ENCODE results near the gene TMOD1. TPM values are rescaled to one million over a fixed set of nuclear protein-coding genes. Genes with fewer than 3 reads are reported as not detected.
"Not testable (repeated sequence)": the region's sequence is repeated elsewhere in the genome, so short reads cannot be mapped to it uniquely, and the experiment has no call there.

TMOD1 gene
- total RNA-seq (10 to 100 TPM; 37.1 to 76.9 (median 64.0) TPM), polyA plus RNA-seq (10 to 100 TPM; 56.8 to 77.2 TPM)
- long read RNA-seq, donor 1, transcript TMOD1-201 (10 exons, 3,343 nt), result major isoform, 67 of 280 reads
- long read RNA-seq, donor 1, partial matches to known transcripts, result 177 of 280 reads
- long read RNA-seq, donor 1, other reads (novel, unspliced or antisense), result 34 of 280 reads
- long read RNA-seq, donor 2, partial matches to known transcripts, result 0 of 9 reads
- long read RNA-seq, donor 2, other reads (novel, unspliced or antisense), result 8 of 9 reads
- long read RNA-seq, donor 3, transcript TMOD1-201 (10 exons, 3,343 nt), result major isoform, 45 of 90 reads
- long read RNA-seq, donor 3, partial matches to known transcripts, result 29 of 90 reads
- long read RNA-seq, donor 3, other reads (novel, unspliced or antisense), result 16 of 90 reads

GRCh38 chr9:97501177-97501971 lies at the start of gene TMOD1:
TMOD1 (plus strand) TSS chr9:97501666; CDS start chr9:97524189, 22,523 bp downstream.
- intact Hi-C loops (cut with DNase I), result loop anchor here in 3 of 4 donors (5.0 kb wide), 2 partner anchors 56 to 96 kb away; no protein-coding TSS in a partner anchor
- peak within 1 kb of the TSS; percentile 93 for H3K4me3 ChIP-seq
- H3K9me3 ChIP-seq, result no peaks in the 10 kb centered on the region
- WGBS, 3 donors, result 1% methylated on average over 30 to 85 of the region's 87 CpGs
- TF ChIP-seq EP300 (IDR thresholded peaks at IDR 0.05) (no peak), POLR2A (IDR thresholded peaks at IDR 0.05) (peak; percentile 8)
- TF ChIP-seq, protein P1, sequence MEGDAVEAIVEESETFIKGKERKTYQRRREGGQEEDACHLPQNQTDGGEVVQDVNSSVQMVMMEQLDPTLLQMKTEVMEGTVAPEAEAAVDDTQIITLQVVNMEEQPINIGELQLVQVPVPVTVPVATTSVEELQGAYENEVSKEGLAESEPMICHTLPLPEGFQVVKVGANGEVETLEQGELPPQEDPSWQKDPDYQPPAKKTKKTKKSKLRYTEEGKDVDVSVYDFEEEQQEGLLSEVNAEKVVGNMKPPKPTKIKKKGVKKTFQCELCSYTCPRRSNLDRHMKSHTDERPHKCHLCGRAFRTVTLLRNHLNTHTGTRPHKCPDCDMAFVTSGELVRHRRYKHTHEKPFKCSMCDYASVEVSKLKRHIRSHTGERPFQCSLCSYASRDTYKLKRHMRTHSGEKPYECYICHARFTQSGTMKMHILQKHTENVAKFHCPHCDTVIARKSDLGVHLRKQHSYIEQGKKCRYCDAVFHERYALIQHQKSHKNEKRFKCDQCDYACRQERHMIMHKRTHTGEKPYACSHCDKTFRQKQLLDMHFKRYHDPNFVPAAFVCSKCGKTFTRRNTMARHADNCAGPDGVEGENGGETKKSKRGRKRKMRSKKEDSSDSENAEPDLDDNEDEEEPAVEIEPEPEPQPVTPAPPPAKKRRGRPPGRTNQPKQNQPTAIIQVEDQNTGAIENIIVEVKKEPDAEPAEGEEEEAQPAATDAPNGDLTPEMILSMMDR (IDR thresholded peaks at IDR 0.05), result no peak
- peak; percentile 76 to 84 (median 80) for DNase-seq
- peaks cover 14% of the 10 kb centered on the region for H3K4me1 ChIP-seq (ENCODE audit: insufficient read depth)
- H3K27ac ChIP-seq, result peak within 1 kb of the TSS; percentile 72 to 80
- H3K27me3 ChIP-seq, result no peaks in the 10 kb centered on the region
- H3K36me3 ChIP-seq, result no peaks in the 10 kb centered on the region

DNA sequence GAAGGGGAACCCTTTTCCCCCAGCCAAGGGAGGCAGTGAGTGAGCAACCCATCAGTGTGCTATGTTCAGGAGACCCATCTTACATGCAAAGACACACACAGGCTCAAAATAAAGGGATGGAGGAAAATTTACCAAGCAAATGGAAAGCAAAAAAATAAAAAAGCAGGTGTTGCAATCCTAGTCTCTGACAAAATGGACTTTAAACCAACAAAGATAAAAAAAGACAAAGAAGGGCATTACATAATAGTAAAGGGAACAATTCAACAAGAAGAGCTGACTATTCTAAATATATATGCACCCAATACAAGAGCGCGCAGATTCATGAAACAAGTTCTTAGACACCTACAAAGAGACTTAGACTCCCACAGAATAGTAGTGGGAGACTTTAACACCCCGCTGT lies 47.9 kb upstream of the TMOD1 start:
- H3K9me3 ChIP-seq; intact Hi-C loops (cut with DNase I); DNase-seq; H3K4me3 ChIP-seq; H3K36me3 ChIP-seq; H3K27ac ChIP-seq; H3K27me3 ChIP-seq; H3K4me1 ChIP-seq (ENCODE audit: insufficient read depth): not testable (repeated sequence)
- 95 to 99% (median 98%) methylated on average over 3 of the region's 3 CpGs for WGBS, 3 donors

DNA sequence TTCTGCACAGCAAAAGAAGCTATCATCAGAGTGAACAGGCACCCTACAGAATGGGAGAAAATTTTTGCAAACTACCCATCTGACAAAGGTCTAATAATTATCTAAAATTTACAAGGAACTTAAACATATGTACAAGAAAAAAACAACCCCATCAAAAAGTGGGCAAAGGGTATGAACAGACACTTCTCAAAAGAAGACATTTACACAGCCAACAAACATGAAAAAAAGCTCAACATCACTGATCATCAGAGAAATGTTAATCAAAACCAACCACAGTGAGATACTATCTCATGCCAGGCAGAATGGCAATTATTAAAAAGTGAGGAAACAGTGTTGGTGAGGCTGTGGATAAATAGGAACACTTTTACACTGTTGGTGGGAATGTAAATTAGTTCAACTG lies 44.6 kb upstream of the TMOD1 start:
- H3K4me3 ChIP-seq; H3K4me1 ChIP-seq (ENCODE audit: insufficient read depth); H3K36me3 ChIP-seq; intact Hi-C loops (cut with DNase I); H3K9me3 ChIP-seq; H3K27ac ChIP-seq; H3K27me3 ChIP-seq; DNase-seq: not testable (repeated sequence)

- no peaks in the 10 kb centered on the region for H3K4me1 ChIP-seq (ENCODE audit: insufficient read depth)
- H3K9me3 ChIP-seq, result no peaks in the 10 kb centered on the region
- H3K4me3 ChIP-seq, result no peak overlapping the region
- TF ChIP-seq POLR2A (IDR thresholded peaks at IDR 0.05) (no peak), EP300 (IDR thresholded peaks at IDR 0.05) (no peak)
- TF ChIP-seq, protein P1 (IDR thresholded peaks at IDR 0.05), result no peak
- H3K27ac ChIP-seq, result no peak overlapping the region
- no peak for DNase-seq
- no peaks in the 10 kb centered on the region for H3K27me3 ChIP-seq
- no peaks in the 10 kb centered on the region for H3K36me3 ChIP-seq
- intact Hi-C loops (cut with DNase I), result no loop called here
Observed at GRCh38 chr9:97459326-97459725, 42.1 kb upstream of the TMOD1 start.

GRCh38 chr9:97462159-97462558 lies 39.3 kb upstream of the TMOD1 start:
- no peaks in the 10 kb centered on the region for H3K36me3 ChIP-seq
- no peaks in the 10 kb centered on the region for H3K4me1 ChIP-seq (ENCODE audit: insufficient read depth)
- no peaks in the 10 kb centered on the region for H3K9me3 ChIP-seq
- DNase-seq, result no peak
- TF ChIP-seq, protein P1 (IDR thresholded peaks at IDR 0.05), result no peak
- no peak for TF ChIP-seq EP300 (IDR thresholded peaks at IDR 0.05)
- no peak overlapping the region for H3K4me3 ChIP-seq
- no peak overlapping the region for H3K27ac ChIP-seq
- 85 to 94% (median 87%) methylated on average over 3 of the region's 3 CpGs for WGBS, 3 donors
- H3K27me3 ChIP-seq, result no peaks in the 10 kb centered on the region
- intact Hi-C loops (cut with DNase I), result no loop called here
